ENCODE data around the gene ZNF221.

DNA sequence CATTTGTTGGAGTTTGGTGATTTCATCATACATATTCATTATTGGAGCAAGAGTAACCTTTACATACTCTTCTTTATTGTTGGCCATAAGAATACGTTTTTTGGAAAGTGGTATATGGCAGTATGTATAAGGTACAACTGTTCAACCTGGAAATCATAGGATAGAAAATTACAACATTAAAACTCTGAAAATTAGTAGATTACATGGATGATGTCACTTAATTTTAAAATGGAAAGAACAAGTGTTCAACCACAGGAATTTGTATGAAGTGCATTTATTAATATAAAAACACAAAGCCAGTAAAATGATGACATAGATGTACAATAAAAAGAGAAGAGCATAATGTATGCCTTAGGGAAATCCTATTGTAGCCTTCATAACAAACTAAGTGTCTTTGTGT is 25.7 kb downstream of the ZNF221 start:
- TF ChIP-seq, protein P1, sequence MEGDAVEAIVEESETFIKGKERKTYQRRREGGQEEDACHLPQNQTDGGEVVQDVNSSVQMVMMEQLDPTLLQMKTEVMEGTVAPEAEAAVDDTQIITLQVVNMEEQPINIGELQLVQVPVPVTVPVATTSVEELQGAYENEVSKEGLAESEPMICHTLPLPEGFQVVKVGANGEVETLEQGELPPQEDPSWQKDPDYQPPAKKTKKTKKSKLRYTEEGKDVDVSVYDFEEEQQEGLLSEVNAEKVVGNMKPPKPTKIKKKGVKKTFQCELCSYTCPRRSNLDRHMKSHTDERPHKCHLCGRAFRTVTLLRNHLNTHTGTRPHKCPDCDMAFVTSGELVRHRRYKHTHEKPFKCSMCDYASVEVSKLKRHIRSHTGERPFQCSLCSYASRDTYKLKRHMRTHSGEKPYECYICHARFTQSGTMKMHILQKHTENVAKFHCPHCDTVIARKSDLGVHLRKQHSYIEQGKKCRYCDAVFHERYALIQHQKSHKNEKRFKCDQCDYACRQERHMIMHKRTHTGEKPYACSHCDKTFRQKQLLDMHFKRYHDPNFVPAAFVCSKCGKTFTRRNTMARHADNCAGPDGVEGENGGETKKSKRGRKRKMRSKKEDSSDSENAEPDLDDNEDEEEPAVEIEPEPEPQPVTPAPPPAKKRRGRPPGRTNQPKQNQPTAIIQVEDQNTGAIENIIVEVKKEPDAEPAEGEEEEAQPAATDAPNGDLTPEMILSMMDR (IDR thresholded peaks at IDR 0.05; ENCODE audit: low read length): no peak
- TF ChIP-seq EZH2 (optimal IDR thresholded peaks at IDR 0.05; ENCODE audit: low read depth, low read length): no peak
